ENCODE data around the gene AQP6. TPM values are rescaled to one million over a fixed set of nuclear protein-coding genes. Genes with fewer than 3 reads are reported as not detected.

AQP6 gene
- total RNA-seq, 1 experiment from 2014 or later = 0.31 TPM

DNA sequence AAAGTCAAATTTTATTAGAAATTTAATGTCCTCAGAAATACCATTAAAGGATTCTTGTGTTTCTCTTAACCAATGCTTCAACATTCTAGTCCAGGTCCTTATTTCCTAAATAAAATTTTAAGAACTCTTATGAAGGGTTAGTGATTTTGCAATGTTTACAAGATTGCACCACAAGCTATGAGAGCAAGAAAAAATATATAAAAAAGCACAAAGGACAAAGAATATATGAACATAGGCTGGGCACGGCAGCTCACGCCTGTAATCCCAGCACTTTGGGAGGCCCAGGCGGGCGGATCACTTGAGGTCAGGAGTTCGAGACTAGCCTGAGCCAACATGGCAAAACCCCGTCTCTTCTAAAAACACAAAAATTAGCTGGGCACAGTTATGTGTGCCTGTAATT lies 44.9 kb downstream of the AQP6 start:
- Histone ChIP-seq H3K27ac (ENCODE audit: low read length) (no peak overlapping the region), H3K9me3 (ENCODE audit: control insufficient read depth, insufficient read depth, low read depth, low read length) (no peaks in the 10 kb centered on the region), H3K4me1 (ENCODE audit: control insufficient read depth, insufficient read depth, low read length) (peaks cover 21% of the 10 kb centered on the region), H3K4me3 (ENCODE audit: low read depth in 2 of 2, low read length in 2 of 2) (no peak overlapping the region), H3K36me3 (ENCODE audit: control insufficient read depth, insufficient read depth, low read length) (peaks cover 11% of the 10 kb centered on the region; the same call in 1 of the 2 replicates), H3K27me3 (ENCODE audit: control insufficient read depth, insufficient read depth, low read length) (no peaks in the 10 kb centered on the region)
- POLR2A ChIA-PET = no interaction called here
- ATAC-seq (no peak), DNase-seq (ENCODE audit: low read depth, low spot score) (no peak)
- CTCF ChIA-PET = interaction anchor here (0.6 kb wide), 1 partner anchor 21 kb away, joined by 3 read pairs; no protein-coding TSS in a partner anchor
- BruUV-seq (replicated peaks) = no TSS peak
- TF ChIP-seq TCF7L2 (IDR thresholded peaks at IDR 0.05; ENCODE audit: low read depth, low read length) (no peak), SIN3A (IDR thresholded peaks at IDR 0.05; ENCODE audit: borderline replicate concordance, insufficient read depth, low read depth, low read length) (no peak), POLR2AphosphoS5 (IDR thresholded peaks at IDR 0.05; ENCODE audit: low read depth, low read length) (no peak)
- TF ChIP-seq, protein P1, sequence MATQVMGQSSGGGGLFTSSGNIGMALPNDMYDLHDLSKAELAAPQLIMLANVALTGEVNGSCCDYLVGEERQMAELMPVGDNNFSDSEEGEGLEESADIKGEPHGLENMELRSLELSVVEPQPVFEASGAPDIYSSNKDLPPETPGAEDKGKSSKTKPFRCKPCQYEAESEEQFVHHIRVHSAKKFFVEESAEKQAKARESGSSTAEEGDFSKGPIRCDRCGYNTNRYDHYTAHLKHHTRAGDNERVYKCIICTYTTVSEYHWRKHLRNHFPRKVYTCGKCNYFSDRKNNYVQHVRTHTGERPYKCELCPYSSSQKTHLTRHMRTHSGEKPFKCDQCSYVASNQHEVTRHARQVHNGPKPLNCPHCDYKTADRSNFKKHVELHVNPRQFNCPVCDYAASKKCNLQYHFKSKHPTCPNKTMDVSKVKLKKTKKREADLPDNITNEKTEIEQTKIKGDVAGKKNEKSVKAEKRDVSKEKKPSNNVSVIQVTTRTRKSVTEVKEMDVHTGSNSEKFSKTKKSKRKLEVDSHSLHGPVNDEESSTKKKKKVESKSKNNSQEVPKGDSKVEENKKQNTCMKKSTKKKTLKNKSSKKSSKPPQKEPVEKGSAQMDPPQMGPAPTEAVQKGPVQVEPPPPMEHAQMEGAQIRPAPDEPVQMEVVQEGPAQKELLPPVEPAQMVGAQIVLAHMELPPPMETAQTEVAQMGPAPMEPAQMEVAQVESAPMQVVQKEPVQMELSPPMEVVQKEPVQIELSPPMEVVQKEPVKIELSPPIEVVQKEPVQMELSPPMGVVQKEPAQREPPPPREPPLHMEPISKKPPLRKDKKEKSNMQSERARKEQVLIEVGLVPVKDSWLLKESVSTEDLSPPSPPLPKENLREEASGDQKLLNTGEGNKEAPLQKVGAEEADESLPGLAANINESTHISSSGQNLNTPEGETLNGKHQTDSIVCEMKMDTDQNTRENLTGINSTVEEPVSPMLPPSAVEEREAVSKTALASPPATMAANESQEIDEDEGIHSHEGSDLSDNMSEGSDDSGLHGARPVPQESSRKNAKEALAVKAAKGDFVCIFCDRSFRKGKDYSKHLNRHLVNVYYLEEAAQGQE (IDR thresholded peaks at IDR 0.05; ENCODE audit: insufficient read depth in 1 of 2, low read depth in 2 of 2, low read length in 1 of 2) = no peak
- TF ChIP-seq, protein P2, sequence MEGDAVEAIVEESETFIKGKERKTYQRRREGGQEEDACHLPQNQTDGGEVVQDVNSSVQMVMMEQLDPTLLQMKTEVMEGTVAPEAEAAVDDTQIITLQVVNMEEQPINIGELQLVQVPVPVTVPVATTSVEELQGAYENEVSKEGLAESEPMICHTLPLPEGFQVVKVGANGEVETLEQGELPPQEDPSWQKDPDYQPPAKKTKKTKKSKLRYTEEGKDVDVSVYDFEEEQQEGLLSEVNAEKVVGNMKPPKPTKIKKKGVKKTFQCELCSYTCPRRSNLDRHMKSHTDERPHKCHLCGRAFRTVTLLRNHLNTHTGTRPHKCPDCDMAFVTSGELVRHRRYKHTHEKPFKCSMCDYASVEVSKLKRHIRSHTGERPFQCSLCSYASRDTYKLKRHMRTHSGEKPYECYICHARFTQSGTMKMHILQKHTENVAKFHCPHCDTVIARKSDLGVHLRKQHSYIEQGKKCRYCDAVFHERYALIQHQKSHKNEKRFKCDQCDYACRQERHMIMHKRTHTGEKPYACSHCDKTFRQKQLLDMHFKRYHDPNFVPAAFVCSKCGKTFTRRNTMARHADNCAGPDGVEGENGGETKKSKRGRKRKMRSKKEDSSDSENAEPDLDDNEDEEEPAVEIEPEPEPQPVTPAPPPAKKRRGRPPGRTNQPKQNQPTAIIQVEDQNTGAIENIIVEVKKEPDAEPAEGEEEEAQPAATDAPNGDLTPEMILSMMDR (IDR thresholded peaks at IDR 0.05) = no peak
- intact Hi-C loops (cut with micrococcal nuclease; ENCODE audit: unreplicated experiment) (no loop called here), in situ Hi-C loops (cut with HindIII; ENCODE audit: low pct_unique_long_range_greater_than_20kb, low sequenced_read_pairs) (no loop called here)

- Histone ChIP-seq H3K27me3 (ENCODE audit: control insufficient read depth, insufficient read depth, low read length) (no peaks in the 10 kb centered on the region), H3K4me3 (ENCODE audit: low read depth in 2 of 2, low read length in 2 of 2) (no peak overlapping the region), H3K27ac (ENCODE audit: low read length) (no peak overlapping the region), H3K36me3 (ENCODE audit: control insufficient read depth, insufficient read depth, low read length) (peaks cover 11% of the 10 kb centered on the region; the same call in 1 of the 2 replicates), H3K4me1 (ENCODE audit: control insufficient read depth, insufficient read depth, low read length) (peaks cover 23% of the 10 kb centered on the region), H3K9me3 (ENCODE audit: control insufficient read depth, insufficient read depth, low read depth, low read length) (no peaks in the 10 kb centered on the region)
- BruUV-seq (replicated peaks) = no TSS peak
- TF ChIP-seq, protein P2 (IDR thresholded peaks at IDR 0.05) = no peak
- TF ChIP-seq, protein P1 (IDR thresholded peaks at IDR 0.05; ENCODE audit: insufficient read depth in 1 of 2, low read depth in 2 of 2, low read length in 1 of 2) = no peak
- TF ChIP-seq SIN3A (IDR thresholded peaks at IDR 0.05; ENCODE audit: borderline replicate concordance, insufficient read depth, low read depth, low read length) = no peak
- TF ChIP-seq TCF7L2 (IDR thresholded peaks at IDR 0.05; ENCODE audit: low read depth, low read length) = no peak
- TF ChIP-seq POLR2AphosphoS5 (IDR thresholded peaks at IDR 0.05; ENCODE audit: low read depth, low read length) = no peak
- ChIA-PET CTCF (no interaction called here), POLR2A (no interaction called here)
- in situ Hi-C loops (cut with HindIII; ENCODE audit: low pct_unique_long_range_greater_than_20kb, low sequenced_read_pairs) = no loop called here
- no peak for DNase-seq (ENCODE audit: low read depth, low spot score)
- no peak for ATAC-seq
- intact Hi-C loops (cut with micrococcal nuclease; ENCODE audit: unreplicated experiment) = no loop called here
Observed at GRCh38 chr12:50018154-50018553, 45.4 kb downstream of the AQP6 start.

Data from Panc1 (cell line).